Forelimb muscle (tissue), 1 donor: ENCODE data around the gene CHRFAM7A. TPM values are rescaled to one million over a fixed set of nuclear protein-coding genes. Genes with fewer than 3 reads are reported as not detected.
"Not testable (repeated sequence)": the region's sequence is repeated elsewhere in the genome, so short reads cannot be mapped to it uniquely, and the experiment has no call there.

Experiments used
- DNase-seq: peaks from one replicate; pipeline ENCODE4 v3.0.0-alpha.2; 2013; ENCODE audit warnings: low read depth
- polyA plus RNA-seq: library from polyadenylated mRNA; unstranded; fragments of 120-200 nt; gene quantifications from one replicate; pipeline ENCODE4 v1.2.1, GENCODE V29; 2013; ENCODE audit not compliant: insufficient read length

CHRFAM7A gene
- polyA plus RNA-seq, 1 donor, result 2.3 TPM

DNA sequence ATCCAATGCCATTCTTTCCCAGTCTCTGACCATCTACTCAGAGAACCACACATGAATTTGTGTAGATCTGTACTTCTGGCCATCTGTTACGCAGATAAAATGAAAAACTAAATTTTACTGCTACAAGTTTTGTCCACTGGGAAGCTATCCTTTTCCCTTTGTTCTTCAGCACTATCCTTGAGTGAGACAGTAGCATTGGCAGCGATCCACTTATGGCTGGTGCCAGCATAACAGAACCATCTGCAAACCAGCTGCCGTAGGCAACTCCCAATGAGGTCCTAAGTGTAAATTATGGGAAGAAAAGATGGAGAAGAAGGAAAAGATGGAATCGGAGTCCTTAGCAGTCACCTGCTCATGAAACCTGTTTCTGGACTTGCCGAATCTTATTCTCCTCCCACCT is 72.3 kb downstream of the CHRFAM7A start:
- DNase-seq, result not testable (repeated sequence)

DNA sequence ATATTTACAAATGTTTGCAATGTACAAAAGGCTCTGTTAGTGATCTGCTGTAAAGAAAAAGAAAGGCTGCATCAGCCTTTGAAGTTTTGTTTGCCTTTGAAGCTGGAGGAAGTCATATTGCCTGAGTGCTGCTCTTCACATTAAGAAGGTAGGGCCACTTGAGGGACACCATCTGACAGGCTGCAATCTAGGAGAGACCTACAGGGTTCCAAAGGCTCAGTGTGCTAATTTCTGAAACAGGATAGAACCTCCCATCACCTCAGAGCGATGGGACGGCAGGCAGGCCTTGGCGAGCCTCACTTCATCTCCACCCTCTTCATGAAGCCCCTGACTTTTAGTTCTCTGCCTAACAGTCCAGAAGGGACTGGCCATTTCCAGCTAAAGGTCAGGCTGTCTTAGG is 77.6 kb downstream of the CHRFAM7A start:
- DNase-seq, result not testable (repeated sequence)

DNA sequence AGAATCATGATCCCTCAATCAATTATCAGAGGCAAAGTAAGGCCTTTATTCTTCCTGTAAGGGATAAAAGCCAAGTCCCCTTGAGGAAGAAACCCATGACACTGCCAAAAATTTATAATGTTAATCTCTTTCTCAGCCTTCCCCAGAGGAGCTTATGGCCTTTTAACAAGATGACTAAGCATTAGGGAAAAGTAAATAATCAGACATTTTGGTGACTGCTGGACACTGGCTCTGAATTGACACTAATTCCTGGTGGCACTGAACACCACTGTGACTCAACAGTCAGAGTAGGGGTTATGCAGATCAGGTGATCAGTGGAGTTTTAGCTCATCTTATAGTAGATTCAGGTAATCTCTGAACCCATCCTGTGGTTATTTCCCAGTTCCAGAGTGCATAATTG is 82.8 kb downstream of the CHRFAM7A start:
- not testable (repeated sequence) for DNase-seq

Other genes with a start within 250 kb of the CHRFAM7A start
- 9.1 TPM for gene GOLGA8R, start 20.7 kb upstream of the CHRFAM7A start, polyA plus RNA-seq
- 2.0 TPM for gene GOLGA8Q, start 158.5 kb upstream of the CHRFAM7A start, polyA plus RNA-seq
- 0.81 TPM for gene GOLGA8H, start 210.5 kb upstream of the CHRFAM7A start, polyA plus RNA-seq